Naive thymus-derived CD4-positive, alpha-beta T cell (primary cell): ENCODE results near the gene SFT2D3. TPM values are rescaled to one million over a fixed set of nuclear protein-coding genes. Genes with fewer than 3 reads are reported as not detected.

Source experiments
- ATAC-seq: fragments of 150-1000 bp; cut with Tn5 transposase; 2 replicates; pipeline ENCODE4 v1.10.0; 2021; ENCODE audit warnings: mild to moderate bottlenecking, moderate library complexity
- CTCF ChIA-PET: fragments of 350-600 bp; sonication (Branson Sonifier 250); formaldehyde crosslinking; loops from one replicate; lab custom pipeline; 2021; ENCODE audit warnings: antibody characterized with exemption; lab: Charles Lee
- POLR2A ChIA-PET: fragments of 350-600 bp; sonication (Branson Sonifier 250); formaldehyde crosslinking; loops from one replicate; lab custom pipeline; 2021; ENCODE audit warnings: antibody characterized with exemption, inconsistent platforms; lab: Charles Lee
- DNase-seq, 9 donors: peaks; one replicate each; pipeline versions ENCODE4 v3.0.0 to v3.0.0-alpha.2; 2020 to 2022; ENCODE audit warnings: mixed read lengths in 1 of 9
- H3K27ac ChIP-seq: one replicate; pipeline ENCODE4 v1.7.0; 2013; ENCODE audit warnings: mild to moderate bottlenecking, low read depth, low read length, moderate library complexity
- H3K27me3 ChIP-seq, 2 donors: one replicate each; pipeline ENCODE4 v1.7.0; 2013; ENCODE audit warnings: low read length in 2 of 2, mild to moderate bottlenecking in 2 of 2, moderate library complexity in 2 of 2; ENCODE audit not compliant: control insufficient read depth in 2 of 2, insufficient read depth in 2 of 2
- H3K36me3 ChIP-seq, 3 experiments: 1 replicate in 2 of 3; 2 replicates in 1 of 3; pipeline ENCODE4 v1.7.0; 2013; ENCODE audit warnings: low read length in 3 of 3, mild to moderate bottlenecking in 3 of 3, moderate library complexity in 1 of 3; ENCODE audit not compliant: insufficient read depth in 3 of 3, control insufficient read depth in 2 of 3
- H3K4me1 ChIP-seq, 2 donors: one replicate each; pipeline ENCODE4 v1.7.0; 2013; ENCODE audit warnings: low read length in 2 of 2, mild to moderate bottlenecking in 2 of 2, moderate library complexity in 1 of 2; ENCODE audit not compliant: control insufficient read depth in 2 of 2, insufficient read depth in 2 of 2
- H3K4me3 ChIP-seq: 2 replicates; pipeline ENCODE4 v1.7.0; 2013; ENCODE audit warnings: mild to moderate bottlenecking, low read length
- H3K9me3 ChIP-seq, 3 experiments: 1 replicate in 2 of 3; 2 replicates in 1 of 3; pipeline ENCODE4 v1.7.0; 2013; ENCODE audit warnings: low read length in 3 of 3; ENCODE audit not compliant: control insufficient read depth in 2 of 3
- H3K27ac Mint-ChIP-seq, 9 donors: one replicate each; pipeline ENCODE4 v1.8.0; 2020 to 2022; ENCODE audit warnings: mixed read lengths in 9 of 9, mild to moderate bottlenecking in 8 of 9, moderate library complexity in 5 of 9, inconsistent platforms in 2 of 9
- H3K27me3 Mint-ChIP-seq, 5 donors: one replicate each; pipeline ENCODE4 v1.8.0; 2021 to 2022; ENCODE audit warnings: mixed read lengths in 5 of 5, mild to moderate bottlenecking in 1 of 5
- H3K36me3 Mint-ChIP-seq, 5 donors: one replicate each; pipeline ENCODE4 v1.8.0; 2020 to 2022; ENCODE audit warnings: mixed read lengths in 5 of 5, mild to moderate bottlenecking in 3 of 5, inconsistent platforms in 1 of 5
- H3K4me1 Mint-ChIP-seq, 7 donors: one replicate each; pipeline ENCODE4 v1.8.0; 2020 to 2022; ENCODE audit warnings: mixed read lengths in 7 of 7, mild to moderate bottlenecking in 3 of 7, inconsistent platforms in 1 of 7
- H3K4me3 Mint-ChIP-seq, 10 donors: one replicate each; pipeline ENCODE4 v1.8.0; 2020 to 2022; ENCODE audit warnings: mild to moderate bottlenecking in 10 of 10, mixed read lengths in 10 of 10, moderate library complexity in 6 of 10, inconsistent platforms in 2 of 10
- H3K9me3 Mint-ChIP-seq, 11 donors: one replicate each; pipeline ENCODE4 v1.8.0; 2020 to 2022; ENCODE audit warnings: mixed read lengths in 11 of 11, mild to moderate bottlenecking in 4 of 11, inconsistent platforms in 1 of 11, moderate library complexity in 1 of 11
- intact Hi-C, 2 donors: fragments of 100-400 bp; cut with micrococcal nuclease; formaldehyde crosslinking; loops; one replicate each; pipeline ENCODE4 v1.15.1; 2023
- polyA plus RNA-seq, 2 donors: library from polyadenylated mRNA; unstranded; fragments of 300-500 nt; fragmentation: Illumina TruSeq; gene quantifications; one replicate each; pipeline ENCODE4 v1.2.3, GENCODE V29; 2021
- total RNA-seq, 6 experiments: library from RNA in 5 of 6; stranded (reverse) in 5 of 6; gene quantifications; 1 replicate in 5 of 6; 2 replicates in 1 of 6; pipeline ENCODE4 v1.2.3 and lab custom pipeline; 2021 to 2026

SFT2D3 gene
- total and polyA plus RNA-seq, 7 experiments from 2014 or later, result 1.4 to 17.8 (median 7.8) TPM

DNA sequence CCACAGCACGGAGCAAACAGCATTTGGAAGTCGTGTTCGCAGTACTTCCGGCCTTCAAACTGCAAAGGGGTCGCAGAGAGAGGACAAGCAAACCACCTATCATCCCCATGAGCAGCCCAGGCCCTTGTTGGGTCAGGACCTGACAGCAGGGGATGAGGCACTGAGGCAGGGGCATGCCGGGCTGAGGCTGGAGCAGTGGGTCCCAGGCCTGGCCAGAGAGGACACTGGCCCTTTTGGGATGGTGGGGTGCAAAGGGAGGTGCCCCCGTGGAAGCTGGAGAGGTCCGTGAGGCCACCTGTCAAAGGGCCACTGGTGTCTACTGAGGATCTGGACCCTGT lies 46.5 kb upstream of the SFT2D3 start:
- Histone ChIP-seq H3K36me3 (no peaks in the 10 kb centered on the region), H3K27me3 (no peaks in the 10 kb centered on the region), H3K4me1 (peaks cover 0 to under 1% of the 10 kb centered on the region in 2 donors), H3K4me3 (no peak overlapping the region), H3K9me3 (no peaks in the 10 kb centered on the region), H3K27ac (no peak overlapping the region)
- peaks cover 0 to 5% (median under 1%) of the 10 kb centered on the region in 7 donors for H3K4me1 Mint-ChIP-seq
- no peaks in the 10 kb centered on the region for H3K9me3 Mint-ChIP-seq
- no peaks in the 10 kb centered on the region for H3K36me3 Mint-ChIP-seq
- DNase-seq, result no peak
- no peak overlapping the region for H3K27ac Mint-ChIP-seq
- CTCF ChIA-PET, result interaction anchor here (10.3 kb wide), 1 partner anchor 63 kb away, joined by 141 read pairs; no protein-coding TSS in a partner anchor
- no peak overlapping the region for H3K4me3 Mint-ChIP-seq
- no peak for ATAC-seq
- POLR2A ChIA-PET, result no interaction called here
- intact Hi-C loops, result no loop called here
- H3K27me3 Mint-ChIP-seq, result peaks cover 0 to 6% (median 0%) of the 10 kb centered on the region in 5 donors

DNA sequence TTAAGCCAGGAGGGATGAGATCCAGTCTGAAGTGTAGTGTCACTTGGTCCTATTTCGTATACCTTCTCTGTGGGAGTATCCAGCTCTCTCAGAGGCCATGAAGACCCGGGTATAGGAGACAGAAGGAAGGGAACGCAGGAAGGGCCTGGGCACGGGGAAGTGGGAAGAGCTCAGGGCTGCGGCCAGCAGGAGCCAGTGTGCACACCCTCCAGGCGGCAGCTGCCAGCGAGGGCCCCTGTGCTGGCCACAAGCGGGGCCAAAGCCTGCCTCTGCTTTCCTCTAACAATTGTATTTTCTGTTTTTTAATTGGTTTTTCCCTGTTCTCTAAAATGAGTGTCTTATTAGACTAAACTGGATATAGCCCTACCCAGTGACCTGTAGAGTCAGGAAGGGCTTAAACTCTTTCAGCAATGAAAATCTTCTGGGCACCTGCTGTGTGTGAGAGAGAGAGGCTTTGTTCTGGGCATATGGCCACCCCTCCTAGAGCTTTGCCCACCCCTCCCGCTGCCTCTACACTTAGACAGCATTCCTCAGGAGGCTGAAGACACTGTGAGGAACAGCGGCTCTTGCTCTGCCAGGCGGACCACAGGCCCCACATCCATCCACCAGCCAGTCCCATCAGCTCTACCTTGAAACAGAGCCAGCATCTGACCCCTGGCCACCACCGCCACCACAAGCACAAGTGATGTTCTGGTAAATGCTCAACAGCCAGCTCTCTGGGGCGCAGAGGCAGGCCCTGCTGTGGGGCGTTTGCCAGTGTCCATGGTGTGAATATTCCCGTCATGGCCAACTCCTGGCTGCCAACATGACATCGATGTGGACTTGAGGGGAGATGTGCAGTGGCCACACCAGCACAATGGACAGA lies 45.9 kb upstream of the SFT2D3 start:
- ATAC-seq (no peak), DNase-seq (no peak)
- intact Hi-C loops, result no loop called here
- Histone ChIP-seq H3K36me3 (no peaks in the 10 kb centered on the region), H3K9me3 (no peaks in the 10 kb centered on the region), H3K4me1 (no peaks in the 10 kb centered on the region), H3K4me3 (no peak overlapping the region), H3K27me3 (no peaks in the 10 kb centered on the region), H3K27ac (no peak overlapping the region)
- ChIA-PET POLR2A (no interaction called here), CTCF (interaction anchor here (10.3 kb wide), 1 partner anchor 64 kb away, joined by 141 read pairs; no protein-coding TSS in a partner anchor)
- H3K4me3 Mint-ChIP-seq, result no peak overlapping the region
- peaks cover 0 to 6% (median 0%) of the 10 kb centered on the region in 7 donors for H3K4me1 Mint-ChIP-seq
- H3K9me3 Mint-ChIP-seq, result no peaks in the 10 kb centered on the region
- no peaks in the 10 kb centered on the region for H3K36me3 Mint-ChIP-seq
- no peak overlapping the region for H3K27ac Mint-ChIP-seq
- H3K27me3 Mint-ChIP-seq, result peaks cover 0 to 6% (median 0%) of the 10 kb centered on the region in 5 donors

DNA sequence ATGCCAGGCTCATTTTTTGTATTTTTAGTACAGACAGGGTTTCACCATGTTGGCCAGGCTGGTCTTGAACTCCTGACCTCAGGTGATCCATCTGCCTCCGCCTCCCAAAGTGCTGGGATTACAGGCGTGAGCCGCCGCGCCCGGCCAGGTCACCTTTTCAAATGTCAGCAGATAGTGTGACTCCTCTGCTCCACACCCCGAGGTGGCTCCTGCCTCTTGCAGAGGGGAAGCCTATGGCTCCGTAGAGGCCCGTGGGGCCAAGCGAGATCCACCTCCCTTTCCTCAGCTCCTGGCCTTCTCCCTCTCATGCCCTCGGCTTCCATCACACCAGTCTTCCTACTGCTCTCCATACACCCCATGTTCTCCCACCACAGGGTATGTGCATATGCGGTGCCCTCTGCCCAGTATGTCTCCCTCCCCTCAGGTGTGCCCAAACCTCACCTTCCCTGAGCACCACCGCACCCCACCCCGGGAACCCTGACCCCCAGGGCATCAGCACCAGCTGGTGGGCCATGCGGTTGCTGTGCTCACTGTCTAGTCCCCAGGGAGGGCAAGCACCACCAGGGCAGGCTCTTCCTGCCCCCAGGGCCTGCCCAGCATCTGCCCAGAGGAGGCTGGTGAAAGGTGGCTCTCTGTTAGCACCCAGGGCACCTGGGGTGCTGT lies 44.6 kb upstream of the SFT2D3 start:
- no peaks in the 10 kb centered on the region for H3K36me3 Mint-ChIP-seq
- CTCF ChIA-PET, result interaction anchor here (10.3 kb wide), 1 partner anchor 65 kb away, joined by 141 read pairs; no protein-coding TSS in a partner anchor

DNA sequence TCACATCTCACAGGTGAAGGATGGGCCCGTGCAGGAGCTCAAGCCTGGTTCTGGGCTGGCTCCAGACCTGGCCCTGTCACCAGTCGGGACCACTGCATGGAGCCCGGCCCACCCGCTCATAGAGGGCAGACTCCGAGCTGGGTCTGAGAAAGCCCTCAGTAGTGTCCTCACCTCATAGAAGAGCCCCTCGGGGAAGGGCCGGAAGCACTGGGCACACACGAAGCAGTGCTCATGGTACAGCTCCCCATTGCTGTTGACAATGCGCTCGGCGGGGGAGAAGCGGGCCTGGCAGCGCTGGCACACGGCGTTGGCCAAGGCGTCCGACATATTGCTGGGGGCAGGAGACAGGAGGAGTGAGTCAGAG lies 44.1 kb upstream of the SFT2D3 start:
- POLR2A ChIA-PET, result no interaction called here

More for the DNA sequence above, 44.6 kb upstream of the SFT2D3 start:
- no peak for DNase-seq
- H3K4me1 Mint-ChIP-seq, result peaks cover 0 to 6% (median 0%) of the 10 kb centered on the region in 7 donors
- peaks cover 0 to 1% (median 0%) of the 10 kb centered on the region in 11 donors for H3K9me3 Mint-ChIP-seq
- no peaks in the 10 kb centered on the region for H3K4me1 ChIP-seq
- no peaks in the 10 kb centered on the region for H3K27me3 ChIP-seq
- intact Hi-C loops, result no loop called here
- no peak overlapping the region for H3K4me3 Mint-ChIP-seq
- H3K36me3 ChIP-seq, result no peaks in the 10 kb centered on the region
- ATAC-seq, result peak; percentile 7
- no peaks in the 10 kb centered on the region for H3K9me3 ChIP-seq
- no peak overlapping the region for H3K4me3 ChIP-seq
- no peak overlapping the region for H3K27ac ChIP-seq
- H3K27me3 Mint-ChIP-seq, result peaks cover 4 to 15% (median 8%) of the 10 kb centered on the region in 5 donors
- no peak overlapping the region for H3K27ac Mint-ChIP-seq
- POLR2A ChIA-PET, result no interaction called here

DNA sequence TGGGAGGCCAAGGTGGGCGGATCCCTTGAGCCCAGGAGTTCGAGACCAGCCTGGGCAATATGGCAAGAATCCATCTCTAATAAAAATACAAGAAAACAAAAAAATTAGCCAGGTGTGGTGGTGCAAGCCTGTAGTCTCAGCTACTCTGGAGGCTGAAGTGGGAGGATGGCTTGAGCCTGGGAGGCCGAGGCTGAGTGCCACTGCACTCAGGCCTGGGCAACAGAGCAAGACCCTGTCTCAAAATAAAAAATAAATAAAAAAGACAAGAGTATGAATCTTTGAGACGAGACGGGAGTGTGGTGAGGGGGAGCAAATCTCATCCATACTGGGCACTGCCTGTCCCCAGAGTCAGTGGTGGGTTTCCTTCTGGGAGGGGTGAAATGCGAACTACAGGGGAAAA lies 43.2 kb upstream of the SFT2D3 start:
- no peaks in the 10 kb centered on the region for H3K36me3 ChIP-seq

More for the DNA sequence above, 44.1 kb upstream of the SFT2D3 start:
- Histone ChIP-seq H3K27me3 (no peaks in the 10 kb centered on the region), H3K9me3 (no peaks in the 10 kb centered on the region), H3K27ac (no peak overlapping the region), H3K4me1 (no peaks in the 10 kb centered on the region), H3K4me3 (no peak overlapping the region), H3K36me3 (no peaks in the 10 kb centered on the region)
- CTCF ChIA-PET, result no interaction called here
- no peaks in the 10 kb centered on the region for H3K36me3 Mint-ChIP-seq
- ATAC-seq (no peak), DNase-seq (no peak)
- peaks cover 0 to 6% (median 0%) of the 10 kb centered on the region in 7 donors for H3K4me1 Mint-ChIP-seq
- peaks cover 8 to 20% (median 14%) of the 10 kb centered on the region in 5 donors for H3K27me3 Mint-ChIP-seq
- no peak overlapping the region for H3K4me3 Mint-ChIP-seq
- peaks cover 0 to 1% (median 0%) of the 10 kb centered on the region in 11 donors for H3K9me3 Mint-ChIP-seq
- H3K27ac Mint-ChIP-seq, result no peak overlapping the region
- intact Hi-C loops, result no loop called here

DNA sequence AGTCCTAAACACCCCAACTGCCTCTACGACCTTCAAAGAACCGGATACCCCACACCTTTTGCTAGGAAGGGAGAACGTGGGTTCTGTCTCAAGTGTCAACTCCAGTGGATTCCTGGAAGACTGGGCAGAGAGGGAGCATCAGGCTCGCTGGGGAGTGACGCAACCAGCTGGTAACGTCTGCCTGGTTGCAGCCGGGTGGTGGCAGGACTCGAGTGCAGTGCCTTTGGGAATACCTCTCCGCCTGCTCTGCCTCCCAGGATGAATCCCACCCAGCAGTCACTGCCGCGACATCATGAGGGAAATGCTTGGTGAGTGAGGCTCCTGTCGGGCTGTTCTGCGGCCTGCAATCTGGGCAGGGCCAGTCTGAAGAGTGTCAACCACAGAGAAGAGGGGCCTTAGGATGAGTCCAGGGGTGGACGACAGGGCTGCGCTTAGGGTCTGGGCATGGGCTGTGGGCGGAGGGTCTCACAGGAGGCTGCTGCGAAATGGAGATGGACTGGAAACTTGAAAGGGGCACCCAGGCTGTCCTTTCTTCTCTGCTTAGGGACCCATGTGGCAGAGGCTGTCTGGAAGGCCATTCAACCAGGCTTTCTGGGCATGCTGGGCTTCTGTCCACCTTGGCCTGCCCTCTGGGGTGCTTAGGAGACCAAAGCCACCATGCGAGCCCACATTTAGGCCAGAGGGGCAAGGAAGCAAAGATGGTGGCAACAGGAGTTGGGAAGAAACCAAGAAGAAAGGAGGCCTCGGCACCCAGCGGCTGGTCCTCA lies 42.5 kb upstream of the SFT2D3 start:
- Histone ChIP-seq H3K27me3 (no peaks in the 10 kb centered on the region), H3K4me1 (no peaks in the 10 kb centered on the region), H3K9me3 (no peaks in the 10 kb centered on the region), H3K27ac (no peak overlapping the region), H3K36me3 (no peaks in the 10 kb centered on the region), H3K4me3 (no peak overlapping the region)
- Mint-ChIP-seq H3K9me3 (peaks cover 0 to 1% (median 0%) of the 10 kb centered on the region in 11 donors), H3K4me3 (no peak overlapping the region), H3K27ac (no peak overlapping the region), H3K27me3 (peaks cover 16 to 29% (median 25%) of the 10 kb centered on the region in 5 donors), H3K36me3 (no peaks in the 10 kb centered on the region), H3K4me1 (peaks cover 0 to 7% (median 0%) of the 10 kb centered on the region in 7 donors)
- ChIA-PET CTCF (no interaction called here), POLR2A (no interaction called here)
- ATAC-seq, result no peak
- DNase-seq, result no peak
- intact Hi-C loops, result no loop called here

More for the DNA sequence above, 43.2 kb upstream of the SFT2D3 start:
- no peak overlapping the region for H3K27ac ChIP-seq
- H3K27me3 ChIP-seq, result no peaks in the 10 kb centered on the region
- Mint-ChIP-seq H3K4me3 (no peak overlapping the region), H3K9me3 (peaks cover 0 to 1% (median 0%) of the 10 kb centered on the region in 11 donors), H3K27me3 (peaks cover 9 to 22% (median 18%) of the 10 kb centered on the region in 5 donors), H3K4me1 (peaks cover 0 to 6% (median 0%) of the 10 kb centered on the region in 7 donors), H3K27ac (no peak overlapping the region), H3K36me3 (no peaks in the 10 kb centered on the region)
- intact Hi-C loops, result no loop called here
- ChIA-PET CTCF (no interaction called here), POLR2A (no interaction called here)
- DNase-seq (no peak), ATAC-seq (no peak)
- H3K9me3 ChIP-seq, result no peaks in the 10 kb centered on the region
- no peaks in the 10 kb centered on the region for H3K4me1 ChIP-seq
- H3K4me3 ChIP-seq, result no peak overlapping the region
